GM23338 (cell line): ENCODE measurements around the gene RXFP3. TPM values are rescaled to one million over a fixed set of nuclear protein-coding genes. Genes with fewer than 3 reads are reported as not detected.
A peak's percentile ranks its signal among the peaks of the same experiment; 100 is the strongest.

Experiments
- ATAC-seq: fragments of 200-7000 bp; cut with Tn5 transposase; 3 replicates; pipeline ENCODE4 v1.9.1; 2020
- DNase-seq: peaks from one replicate; pipeline ENCODE4 v3.0.0-alpha.2; 2015; ENCODE audit warnings: low spot score
- H2AFZ ChIP-seq: fragments of 200-600 bp; sonication (generic); 2 replicates; pipeline ENCODE4 v1.8.0; 2016; ENCODE audit warnings: antibody characterized with exemption, mild to moderate bottlenecking, moderate library complexity
- H3F3A ChIP-seq: fragments of 200-600 bp; sonication (generic); replicated peaks from 2 replicates; pipeline ENCODE4 v1.8.0; 2017; ENCODE audit warnings: antibody characterized with exemption, mixed run types, low read depth
- H3K27ac ChIP-seq: fragments of 200-600 bp; sonication (generic); 2 replicates; pipeline ENCODE4 v1.6.1; 2016; ENCODE audit warnings: low read depth
- H3K27me3 ChIP-seq: fragments of 200-600 bp; sonication (generic); 2 replicates; pipeline ENCODE4 v1.8.0; 2016; ENCODE audit warnings: mild to moderate bottlenecking, mixed run types, moderate library complexity; ENCODE audit not compliant: insufficient read depth
- H3K36me3 ChIP-seq: fragments of 200-600 bp; sonication (generic); 2 replicates; pipeline ENCODE4 v1.8.0; 2016; ENCODE audit warnings: mild to moderate bottlenecking; ENCODE audit not compliant: insufficient read depth
- H3K4me1 ChIP-seq: fragments of 200-600 bp; sonication (generic); 2 replicates; pipeline ENCODE4 v1.8.0; 2016; ENCODE audit warnings: mild to moderate bottlenecking, moderate library complexity; ENCODE audit not compliant: insufficient read depth
- H3K4me2 ChIP-seq: fragments of 200-600 bp; sonication (generic); 2 replicates; pipeline ENCODE4 v1.7.1; 2017; ENCODE audit warnings: mixed run types
- H3K4me3 ChIP-seq: fragments of 200-600 bp; sonication (generic); 2 replicates; pipeline ENCODE4 v1.6.1; 2016; ENCODE audit warnings: mixed run types
- H3K79me2 ChIP-seq: fragments of 200-600 bp; sonication (generic); replicated peaks from 2 replicates; pipeline ENCODE4 v1.8.0; 2017; ENCODE audit warnings: mild to moderate bottlenecking; ENCODE audit not compliant: insufficient read depth
- H3K9me2 ChIP-seq: fragments of 200-600 bp; sonication (generic); 2 replicates; pipeline ENCODE4 v1.8.0; 2017; ENCODE audit not compliant: insufficient read depth
- H4K20me1 ChIP-seq: fragments of 200-600 bp; sonication (generic); replicated peaks from 2 replicates; pipeline ENCODE4 v1.8.0; 2017; ENCODE audit warnings: mild to moderate bottlenecking; ENCODE audit not compliant: insufficient read depth
- H3K27ac Mint-ChIP-seq: 2 replicates; pipeline ENCODE4 v1.8.0; 2020; ENCODE audit warnings: inconsistent platforms, mild to moderate bottlenecking, moderate library complexity, mixed read lengths
- H3K27me3 Mint-ChIP-seq: 3 replicates; pipeline ENCODE4 v1.8.0; 2022; ENCODE audit warnings: low read depth, mild to moderate bottlenecking, moderate library complexity, mixed read lengths, inconsistent platforms; ENCODE audit not compliant: insufficient read depth, poor library complexity
- H3K36me3 Mint-ChIP-seq: 3 replicates; pipeline ENCODE4 v1.8.0; 2021; ENCODE audit warnings: low read depth, mild to moderate bottlenecking, inconsistent platforms, moderate library complexity, mixed read lengths
- H3K4me1 Mint-ChIP-seq: 3 replicates; pipeline ENCODE4 v1.8.0; 2020; ENCODE audit warnings: mild to moderate bottlenecking, inconsistent platforms, mixed read lengths
- H3K4me3 Mint-ChIP-seq: 3 replicates; pipeline ENCODE4 v1.8.0; 2021; ENCODE audit warnings: moderate library complexity, mild to moderate bottlenecking, inconsistent platforms, mixed read lengths
- H3K9me3 Mint-ChIP-seq: 3 replicates; pipeline ENCODE4 v1.8.0; 2020; ENCODE audit warnings: moderate library complexity, mild to moderate bottlenecking, inconsistent platforms, mixed read lengths
- EZH2 ChIP-seq: fragments of 200-600 bp; sonication (generic); IDR thresholded peaks from one replicate; pipeline ENCODE4 v1.8.0; 2017; ENCODE audit warnings: antibody characterized with exemption, mild to moderate bottlenecking, low read depth; ENCODE audit not compliant: unreplicated experiment
- REST ChIP-seq: IDR thresholded peaks from one replicate; pipeline ENCODE4 v1.6.1; 2018; ENCODE audit warnings: antibody characterized with exemption; ENCODE audit not compliant: unreplicated experiment
- polyA plus RNA-seq: library from polyadenylated mRNA; unstranded; fragments of >200 nt; fragmentation: Nextera tagmentation; extraction: Ambion mirVana; gene quantifications from 2 replicates; pipeline ENCODE4 v1.2.1, GENCODE V29; 2016
- total RNA-seq: library from RNA; depleted of rRNA; stranded (reverse); fragments of >200 nt; shearing (Covaris generic); gene quantifications from 2 replicates; pipeline ENCODE4 v1.2.3, GENCODE V29; 2014
- TF ChIP-seq, protein P1 (sequence below), 2 experiments: fragments of 200-600 bp in 1 of 2; sonication (generic) in 1 of 2; conservative IDR thresholded peaks; 2 replicates each; pipeline versions ENCODE4 v1.5.1 to v1.6.1; 2016 to 2017; ENCODE audit warnings: antibody characterized with exemption in 2 of 2, low read depth in 2 of 2, mild to moderate bottlenecking in 2 of 2, moderate library complexity in 1 of 2
- TF ChIP-seq, protein P2 (sequence below): fragments of 250-450 bp; sonication (Bioruptor Pico); IDR thresholded peaks from 2 replicates; pipeline ENCODE4 v1.5.0; 2020; ENCODE audit warnings: mild to moderate bottlenecking, moderate library complexity

Gene RXFP3
- total and polyA plus RNA-seq, 2 experiments from 2014 or later = not detected

DNA sequence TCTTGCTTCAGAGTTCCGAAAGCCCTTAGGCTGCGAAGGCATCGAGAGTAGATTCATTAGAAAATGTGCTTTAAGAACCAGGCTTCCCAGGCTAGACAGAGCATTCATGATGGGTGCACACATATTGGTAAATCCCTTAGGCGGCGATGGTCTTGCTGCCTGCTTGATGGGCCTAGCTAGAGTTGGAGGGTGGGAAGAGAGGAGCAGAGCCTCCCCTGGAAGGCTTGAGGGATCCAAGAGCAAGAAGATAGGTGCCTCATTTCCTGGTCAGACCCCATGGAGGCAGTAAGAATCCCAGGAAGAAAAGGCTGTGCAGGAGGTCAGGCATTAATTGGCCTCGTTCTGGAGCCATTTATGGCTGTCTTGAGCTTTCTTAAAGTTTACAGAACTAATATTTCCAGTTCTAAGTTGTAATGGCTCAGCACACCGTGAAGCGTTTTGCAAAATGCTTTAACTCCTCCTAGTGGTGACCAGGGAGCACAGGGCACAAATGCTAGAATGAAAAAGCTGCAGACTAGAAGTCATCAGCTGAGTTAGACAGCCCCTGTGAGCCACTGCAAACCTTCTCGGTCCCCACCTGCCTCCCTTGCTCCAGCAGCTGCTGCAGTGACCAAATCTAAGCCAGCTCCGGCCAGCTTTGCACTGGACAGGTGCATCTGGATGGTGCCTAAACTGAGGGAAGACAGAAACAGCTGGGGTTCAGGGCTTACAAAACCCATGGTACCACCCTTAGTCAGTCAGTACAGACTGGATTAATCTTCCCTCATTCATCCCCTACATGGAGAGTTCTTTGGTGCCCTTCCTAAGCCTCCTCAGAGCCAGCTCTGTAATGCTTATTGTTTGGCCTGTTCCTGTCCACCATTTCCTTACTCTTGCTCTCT is 33.6 kb downstream of the RXFP3 start:
- no peaks in the 10 kb centered on the region for H4K20me1 ChIP-seq
- 0 out of 2 replicates have a peak, but pooled peaks cover 4% of the 10 kb centered on the region for H3K9me2 ChIP-seq
- H3K36me3 ChIP-seq = no peaks in the 10 kb centered on the region
- H3K27me3 ChIP-seq = no peaks in the 10 kb centered on the region
- no peak overlapping the region for H3K27ac Mint-ChIP-seq
- H3K4me1 ChIP-seq = peaks cover 7% of the 10 kb centered on the region; the same call in 1 of the 2 replicates
- peak overlapping the region; percentile 80 for H2AFZ ChIP-seq
- peak; percentile 75 for DNase-seq
- no peak overlapping the region for H3K4me3 Mint-ChIP-seq
- H3K4me3 ChIP-seq = no peak overlapping the region
- H3K9me3 Mint-ChIP-seq = no peaks in the 10 kb centered on the region
- no peaks in the 10 kb centered on the region; the same call in 1 of the 2 replicates for H3F3A ChIP-seq
- no peaks in the 10 kb centered on the region for H3K27me3 Mint-ChIP-seq
- no peak overlapping the region for H3K4me2 ChIP-seq
- TF ChIP-seq, protein P1, sequence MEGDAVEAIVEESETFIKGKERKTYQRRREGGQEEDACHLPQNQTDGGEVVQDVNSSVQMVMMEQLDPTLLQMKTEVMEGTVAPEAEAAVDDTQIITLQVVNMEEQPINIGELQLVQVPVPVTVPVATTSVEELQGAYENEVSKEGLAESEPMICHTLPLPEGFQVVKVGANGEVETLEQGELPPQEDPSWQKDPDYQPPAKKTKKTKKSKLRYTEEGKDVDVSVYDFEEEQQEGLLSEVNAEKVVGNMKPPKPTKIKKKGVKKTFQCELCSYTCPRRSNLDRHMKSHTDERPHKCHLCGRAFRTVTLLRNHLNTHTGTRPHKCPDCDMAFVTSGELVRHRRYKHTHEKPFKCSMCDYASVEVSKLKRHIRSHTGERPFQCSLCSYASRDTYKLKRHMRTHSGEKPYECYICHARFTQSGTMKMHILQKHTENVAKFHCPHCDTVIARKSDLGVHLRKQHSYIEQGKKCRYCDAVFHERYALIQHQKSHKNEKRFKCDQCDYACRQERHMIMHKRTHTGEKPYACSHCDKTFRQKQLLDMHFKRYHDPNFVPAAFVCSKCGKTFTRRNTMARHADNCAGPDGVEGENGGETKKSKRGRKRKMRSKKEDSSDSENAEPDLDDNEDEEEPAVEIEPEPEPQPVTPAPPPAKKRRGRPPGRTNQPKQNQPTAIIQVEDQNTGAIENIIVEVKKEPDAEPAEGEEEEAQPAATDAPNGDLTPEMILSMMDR (conservative IDR thresholded peaks at IDR 0.05; ENCODE audit: low read depth in 2 of 2) = peak; percentile 83 to 86
- TF ChIP-seq, protein P2, sequence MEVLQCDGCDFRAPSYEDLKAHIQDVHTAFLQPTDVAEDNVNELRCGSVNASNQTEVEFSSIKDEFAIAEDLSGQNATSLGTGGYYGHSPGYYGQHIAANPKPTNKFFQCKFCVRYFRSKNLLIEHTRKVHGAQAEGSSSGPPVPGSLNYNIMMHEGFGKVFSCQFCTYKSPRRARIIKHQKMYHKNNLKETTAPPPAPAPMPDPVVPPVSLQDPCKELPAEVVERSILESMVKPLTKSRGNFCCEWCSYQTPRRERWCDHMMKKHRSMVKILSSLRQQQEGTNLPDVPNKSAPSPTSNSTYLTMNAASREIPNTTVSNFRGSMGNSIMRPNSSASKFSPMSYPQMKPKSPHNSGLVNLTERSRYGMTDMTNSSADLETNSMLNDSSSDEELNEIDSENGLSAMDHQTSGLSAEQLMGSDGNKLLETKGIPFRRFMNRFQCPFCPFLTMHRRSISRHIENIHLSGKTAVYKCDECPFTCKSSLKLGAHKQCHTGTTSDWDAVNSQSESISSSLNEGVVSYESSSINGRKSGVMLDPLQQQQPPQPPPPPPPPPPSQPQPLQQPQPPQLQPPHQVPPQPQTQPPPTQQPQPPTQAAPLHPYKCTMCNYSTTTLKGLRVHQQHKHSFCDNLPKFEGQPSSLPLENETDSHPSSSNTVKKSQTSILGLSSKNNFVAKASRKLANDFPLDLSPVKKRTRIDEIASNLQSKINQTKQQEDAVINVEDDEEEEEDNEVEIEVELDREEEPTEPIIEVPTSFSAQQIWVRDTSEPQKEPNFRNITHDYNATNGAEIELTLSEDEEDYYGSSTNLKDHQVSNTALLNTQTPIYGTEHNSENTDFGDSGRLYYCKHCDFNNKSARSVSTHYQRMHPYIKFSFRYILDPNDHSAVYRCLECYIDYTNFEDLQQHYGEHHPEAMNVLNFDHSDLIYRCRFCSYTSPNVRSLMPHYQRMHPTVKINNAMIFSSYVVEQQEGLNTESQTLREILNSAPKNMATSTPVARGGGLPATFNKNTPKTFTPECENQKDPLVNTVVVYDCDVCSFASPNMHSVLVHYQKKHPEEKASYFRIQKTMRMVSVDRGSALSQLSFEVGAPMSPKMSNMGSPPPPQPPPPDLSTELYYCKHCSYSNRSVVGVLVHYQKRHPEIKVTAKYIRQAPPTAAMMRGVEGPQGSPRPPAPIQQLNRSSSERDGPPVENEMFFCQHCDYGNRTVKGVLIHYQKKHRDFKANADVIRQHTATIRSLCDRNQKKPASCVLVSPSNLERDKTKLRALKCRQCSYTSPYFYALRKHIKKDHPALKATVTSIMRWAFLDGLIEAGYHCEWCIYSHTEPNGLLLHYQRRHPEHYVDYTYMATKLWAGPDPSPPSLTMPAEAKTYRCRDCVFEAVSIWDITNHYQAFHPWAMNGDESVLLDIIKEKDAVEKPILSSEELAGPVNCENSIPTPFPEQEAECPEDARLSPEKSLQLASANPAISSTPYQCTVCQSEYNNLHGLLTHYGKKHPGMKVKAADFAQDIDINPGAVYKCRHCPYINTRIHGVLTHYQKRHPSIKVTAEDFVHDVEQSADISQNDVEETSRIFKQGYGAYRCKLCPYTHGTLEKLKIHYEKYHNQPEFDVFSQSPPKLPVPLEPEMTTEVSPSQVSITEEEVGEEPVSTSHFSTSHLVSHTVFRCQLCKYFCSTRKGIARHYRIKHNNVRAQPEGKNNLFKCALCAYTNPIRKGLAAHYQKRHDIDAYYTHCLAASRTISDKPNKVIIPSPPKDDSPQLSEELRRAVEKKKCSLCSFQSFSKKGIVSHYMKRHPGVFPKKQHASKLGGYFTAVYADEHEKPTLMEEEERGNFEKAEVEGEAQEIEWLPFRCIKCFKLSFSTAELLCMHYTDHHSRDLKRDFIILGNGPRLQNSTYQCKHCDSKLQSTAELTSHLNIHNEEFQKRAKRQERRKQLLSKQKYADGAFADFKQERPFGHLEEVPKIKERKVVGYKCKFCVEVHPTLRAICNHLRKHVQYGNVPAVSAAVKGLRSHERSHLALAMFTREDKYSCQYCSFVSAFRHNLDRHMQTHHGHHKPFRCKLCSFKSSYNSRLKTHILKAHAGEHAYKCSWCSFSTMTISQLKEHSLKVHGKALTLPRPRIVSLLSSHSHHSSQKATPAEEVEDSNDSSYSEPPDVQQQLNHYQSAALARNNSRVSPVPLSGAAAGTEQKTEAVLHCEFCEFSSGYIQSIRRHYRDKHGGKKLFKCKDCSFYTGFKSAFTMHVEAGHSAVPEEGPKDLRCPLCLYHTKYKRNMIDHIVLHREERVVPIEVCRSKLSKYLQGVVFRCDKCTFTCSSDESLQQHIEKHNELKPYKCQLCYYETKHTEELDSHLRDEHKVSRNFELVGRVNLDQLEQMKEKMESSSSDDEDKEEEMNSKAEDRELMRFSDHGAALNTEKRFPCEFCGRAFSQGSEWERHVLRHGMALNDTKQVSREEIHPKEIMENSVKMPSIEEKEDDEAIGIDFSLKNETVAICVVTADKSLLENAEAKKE (CRISPR knock-in tag) = no peak
- TF ChIP-seq EZH2 = no peak
- no peak for TF ChIP-seq REST
- no peaks in the 10 kb centered on the region for H3K79me2 ChIP-seq
- peak; percentile 98 for ATAC-seq
- H3K4me1 Mint-ChIP-seq = peaks cover 7% of the 10 kb centered on the region
- no peak overlapping the region for H3K27ac ChIP-seq
- no peaks in the 10 kb centered on the region for H3K36me3 Mint-ChIP-seq
